GM06990 (cell line): ENCODE data around the gene IGLL5.
"Not testable (repeated sequence)": the region's sequence is repeated elsewhere in the genome, so short reads cannot be mapped to it uniquely, and the experiment has no call there.

ENCODE experiments used
- DNase-seq: peaks from one replicate; pipeline ENCODE4 v3.0.0-alpha.2; 2011; ENCODE audit not compliant: insufficient read length; ENCODE audit errors: extremely low read depth
- H3K27me3 ChIP-seq: replicated peaks from 2 replicates; pipeline ENCODE4 v1.6.0; 2011; ENCODE audit warnings: low read length; ENCODE audit not compliant: control insufficient read depth, insufficient read depth
- H3K36me3 ChIP-seq: 2 replicates; pipeline ENCODE4 v1.5.1; 2011; ENCODE audit warnings: low read length; ENCODE audit not compliant: control insufficient read depth, insufficient read depth
- H3K4me3 ChIP-seq: replicated peaks from 2 replicates; pipeline ENCODE4 v1.5.1; 2011; ENCODE audit warnings: low read depth, mild to moderate bottlenecking, control low read depth, low read length
- CTCF ChIP-seq: IDR thresholded peaks from 2 replicates; pipeline ENCODE4 v1.5.1; 2011; ENCODE audit warnings: low read length, control low read depth, mild to moderate bottlenecking, inconsistent platforms; ENCODE audit not compliant: insufficient read depth, poor library complexity, severe bottlenecking

The IGLL5 gene

DNA sequence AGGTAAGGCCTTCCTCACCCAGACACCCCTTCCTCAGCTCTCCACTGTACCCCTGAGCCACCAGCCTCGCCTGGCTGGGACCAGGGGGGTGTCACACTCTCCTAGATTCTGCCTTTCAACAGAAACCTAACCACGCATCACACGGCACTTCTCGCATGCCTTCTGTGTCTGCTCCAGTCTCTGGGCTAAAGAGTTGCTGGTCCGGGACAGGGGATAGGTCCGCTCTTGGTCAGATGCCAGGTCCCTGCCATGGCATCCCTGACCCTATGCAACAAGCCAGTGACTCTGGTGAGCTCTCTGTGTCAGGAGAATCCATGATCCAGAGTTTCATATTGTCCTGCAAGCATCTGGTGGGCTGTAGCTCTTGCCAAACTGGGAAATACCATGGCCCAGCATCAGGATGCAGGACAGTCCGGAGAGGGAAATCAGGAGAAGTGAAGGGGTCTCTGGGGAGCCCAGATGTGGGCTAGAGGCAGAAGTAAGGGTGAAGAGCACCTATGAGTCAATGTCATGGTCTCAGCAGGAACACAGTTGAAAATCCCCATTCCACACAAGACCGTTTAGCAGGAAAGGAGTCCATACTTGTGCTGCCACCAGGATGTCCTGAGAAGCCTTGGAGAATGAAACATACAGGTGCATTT is 14.1 kb downstream of the IGLL5 start:
- no peak for TF ChIP-seq CTCF
- H3K4me3 ChIP-seq: peak overlapping the region; percentile 50
- DNase-seq: peak; percentile 58
- H3K27me3 ChIP-seq: no peaks in the 10 kb centered on the region
- no peaks in the 10 kb centered on the region; the same call in 1 of the 2 replicates for H3K36me3 ChIP-seq

DNA sequence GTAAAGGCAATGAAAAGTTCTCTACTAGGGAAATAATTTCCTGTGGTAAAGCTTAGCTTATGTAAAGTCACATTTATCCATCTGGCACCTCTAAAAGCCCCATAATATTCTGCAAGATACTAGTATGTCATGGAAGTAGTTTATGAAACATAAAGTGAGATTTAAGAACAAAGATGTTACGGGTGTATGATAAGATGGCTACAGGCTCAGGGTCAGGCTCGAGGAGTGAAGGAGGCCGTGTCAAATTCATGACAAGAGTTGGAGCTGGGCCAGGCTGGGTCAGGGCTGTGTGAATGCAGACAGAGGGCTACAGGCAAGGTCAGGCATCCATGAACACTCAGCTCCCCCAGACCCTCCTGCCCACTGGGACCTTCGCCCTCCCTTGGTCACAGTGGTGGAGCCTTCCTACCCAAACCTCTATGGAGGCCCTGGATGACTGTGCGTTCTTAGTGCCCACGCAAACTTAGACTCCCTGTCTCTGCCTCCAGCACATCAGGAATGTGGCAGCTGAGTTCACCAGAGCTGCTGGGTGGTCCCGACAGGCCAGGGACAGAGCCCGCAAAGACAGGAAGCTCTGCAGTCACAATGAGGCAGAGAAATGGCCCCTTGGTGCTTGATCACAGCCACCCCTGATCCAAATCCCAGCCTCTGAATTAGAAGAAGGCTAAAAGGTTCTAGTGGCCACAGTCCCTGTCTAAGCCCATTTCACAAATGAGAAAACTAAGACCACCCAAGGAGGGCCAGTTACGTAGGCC is 14.8 kb downstream of the IGLL5 start:
- TF ChIP-seq CTCF: no peak
- H3K36me3 ChIP-seq: no peaks in the 10 kb centered on the region; the same call in 1 of the 2 replicates
- peak; percentile 71 for DNase-seq
- no peaks in the 10 kb centered on the region for H3K27me3 ChIP-seq
- H3K4me3 ChIP-seq: no peak overlapping the region

DNA sequence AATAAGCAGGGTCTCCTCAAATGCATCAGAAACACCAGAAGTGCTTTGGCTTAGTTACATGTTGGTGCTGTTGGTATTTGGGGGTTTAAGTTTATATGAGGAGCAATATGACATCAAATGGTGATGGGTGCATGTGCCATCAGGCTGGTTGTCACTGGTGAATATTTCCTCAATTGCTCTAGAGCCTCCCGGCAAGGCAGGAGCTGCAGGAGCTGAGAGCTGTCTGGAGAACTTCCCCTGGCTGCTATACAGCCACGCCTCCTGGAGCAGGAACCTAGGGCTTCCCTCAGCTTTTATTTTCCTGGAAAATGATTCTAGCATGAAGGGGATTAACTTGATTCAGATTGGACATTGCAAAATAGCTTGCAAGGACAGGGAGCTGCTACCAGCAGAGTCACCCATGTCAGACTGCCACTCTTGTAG is 15.8 kb downstream of the IGLL5 start:
- Histone ChIP-seq H3K4me3 (no peak overlapping the region), H3K36me3 (no peaks in the 10 kb centered on the region; the same call in 1 of the 2 replicates), H3K27me3 (no peaks in the 10 kb centered on the region)
- TF ChIP-seq CTCF: no peak
- DNase-seq: no peak

GRCh38 chr22:22903781-22904192 is 16.2 kb downstream of the IGLL5 start:
- DNase-seq, H3K27me3 ChIP-seq, H3K36me3 ChIP-seq, H3K4me3 ChIP-seq: not testable (repeated sequence)

DNA sequence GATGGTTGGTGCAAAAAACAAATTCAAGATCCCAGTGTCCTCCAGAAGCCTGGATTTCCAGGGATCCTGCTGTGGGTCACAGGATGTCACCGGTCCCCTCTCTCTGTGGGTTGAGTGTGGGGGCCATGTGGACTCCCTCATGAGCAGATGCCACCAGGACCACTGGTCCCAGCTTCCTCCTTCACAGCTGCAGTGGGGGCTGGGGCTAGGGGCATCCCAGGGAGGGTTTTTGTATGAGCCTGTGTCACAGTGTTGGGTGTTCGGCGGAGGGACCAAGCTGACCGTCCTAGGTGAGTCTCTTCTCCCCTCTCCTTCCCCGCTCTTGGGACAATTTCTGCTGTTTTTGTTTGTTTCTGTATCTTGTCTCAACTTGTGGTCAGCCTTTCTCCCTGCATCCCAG is 17.1 kb downstream of the IGLL5 start:
- H3K4me3 ChIP-seq, DNase-seq, H3K27me3 ChIP-seq, H3K36me3 ChIP-seq: not testable (repeated sequence)

DNA sequence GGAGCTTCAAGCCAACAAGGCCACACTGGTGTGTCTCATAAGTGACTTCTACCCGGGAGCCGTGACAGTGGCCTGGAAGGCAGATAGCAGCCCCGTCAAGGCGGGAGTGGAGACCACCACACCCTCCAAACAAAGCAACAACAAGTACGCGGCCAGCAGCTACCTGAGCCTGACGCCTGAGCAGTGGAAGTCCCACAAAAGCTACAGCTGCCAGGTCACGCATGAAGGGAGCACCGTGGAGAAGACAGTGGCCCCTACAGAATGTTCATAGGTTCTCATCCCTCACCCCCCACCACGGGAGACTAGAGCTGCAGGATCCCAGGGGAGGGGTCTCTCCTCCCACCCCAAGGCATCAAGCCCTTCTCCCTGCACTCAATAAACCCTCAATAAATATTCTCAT is 18.8 kb downstream of the IGLL5 start:
- not testable (repeated sequence) for H3K36me3 ChIP-seq, H3K4me3 ChIP-seq, H3K27me3 ChIP-seq, DNase-seq

DNA sequence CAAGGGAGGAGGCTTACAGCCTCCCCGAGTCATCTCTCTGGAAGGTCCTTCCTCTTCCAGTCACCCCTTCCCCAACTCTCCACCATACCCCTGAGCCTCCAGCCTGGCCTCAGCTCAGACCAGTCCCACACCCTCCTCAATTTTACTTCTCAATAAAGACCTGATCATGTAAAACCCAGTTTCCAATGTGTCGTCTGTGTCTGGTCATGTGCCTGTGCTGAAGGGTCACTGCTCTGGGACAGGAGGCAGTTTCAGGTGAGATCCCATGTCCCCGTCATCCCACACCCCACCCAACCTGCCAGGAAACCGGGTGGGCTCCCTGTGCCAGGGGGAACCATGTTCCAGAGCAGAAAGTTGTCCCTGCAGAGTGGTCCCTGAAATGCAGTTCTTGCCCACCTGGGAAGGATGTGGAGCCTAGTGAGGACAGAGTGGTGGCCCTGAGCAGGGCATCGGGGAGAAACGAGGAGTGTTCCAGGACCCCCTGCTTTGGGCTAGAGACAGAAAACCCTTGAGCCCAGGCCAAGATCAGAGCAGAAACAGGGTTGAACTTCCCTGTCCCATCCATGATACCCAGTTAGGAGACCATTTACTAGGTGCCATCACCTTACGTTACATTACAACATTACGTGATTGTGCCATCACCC is 19.4 kb downstream of the IGLL5 start:
- no peak for TF ChIP-seq CTCF
- no peak for DNase-seq
- Histone ChIP-seq H3K27me3 (no peaks in the 10 kb centered on the region), H3K36me3 (no peaks in the 10 kb centered on the region; the same call in 1 of the 2 replicates), H3K4me3 (no peak overlapping the region)
